Suprapubic skin (tissue), 4 donors: ENCODE data around the gene BNIP5.
"Not testable (repeated sequence)": the region's sequence is repeated elsewhere in the genome, so short reads cannot be mapped to it uniquely, and the experiment has no call there.

Experiments
- POLR2A ChIP-seq, 2 donors: fragments of 450-650 bp; IDR thresholded peaks; one replicate each; pipeline ENCODE4 v1.6.1; 2017; ENCODE audit warnings: antibody characterized with exemption in 2 of 2, mild to moderate bottlenecking in 2 of 2, moderate library complexity in 2 of 2
- POLR2AphosphoS5 ChIP-seq, 3 donors: sonication (generic); formaldehyde crosslinking; IDR thresholded peaks; one replicate each; pipeline ENCODE4 v1.6.1; 2017; ENCODE audit warnings: antibody characterized with exemption in 3 of 3
- TF ChIP-seq, protein P1 (sequence below), 2 donors: fragments of 200-600 bp in 1 of 2; fragments of 450-650 bp in 1 of 2; sonication (generic) in 1 of 2; IDR thresholded peaks; one replicate each; pipeline ENCODE4 v1.5.1; 2016 to 2019; ENCODE audit warnings: antibody characterized with exemption in 2 of 2, mild to moderate bottlenecking in 1 of 2, moderate library complexity in 1 of 2

GRCh38 chr6:36364061-36364635 lies 27.5 kb upstream of the BNIP5 start:
- not testable (repeated sequence) for TF ChIP-seq POLR2AphosphoS5, POLR2A (IDR thresholded peaks at IDR 0.05)
- TF ChIP-seq, protein P1, sequence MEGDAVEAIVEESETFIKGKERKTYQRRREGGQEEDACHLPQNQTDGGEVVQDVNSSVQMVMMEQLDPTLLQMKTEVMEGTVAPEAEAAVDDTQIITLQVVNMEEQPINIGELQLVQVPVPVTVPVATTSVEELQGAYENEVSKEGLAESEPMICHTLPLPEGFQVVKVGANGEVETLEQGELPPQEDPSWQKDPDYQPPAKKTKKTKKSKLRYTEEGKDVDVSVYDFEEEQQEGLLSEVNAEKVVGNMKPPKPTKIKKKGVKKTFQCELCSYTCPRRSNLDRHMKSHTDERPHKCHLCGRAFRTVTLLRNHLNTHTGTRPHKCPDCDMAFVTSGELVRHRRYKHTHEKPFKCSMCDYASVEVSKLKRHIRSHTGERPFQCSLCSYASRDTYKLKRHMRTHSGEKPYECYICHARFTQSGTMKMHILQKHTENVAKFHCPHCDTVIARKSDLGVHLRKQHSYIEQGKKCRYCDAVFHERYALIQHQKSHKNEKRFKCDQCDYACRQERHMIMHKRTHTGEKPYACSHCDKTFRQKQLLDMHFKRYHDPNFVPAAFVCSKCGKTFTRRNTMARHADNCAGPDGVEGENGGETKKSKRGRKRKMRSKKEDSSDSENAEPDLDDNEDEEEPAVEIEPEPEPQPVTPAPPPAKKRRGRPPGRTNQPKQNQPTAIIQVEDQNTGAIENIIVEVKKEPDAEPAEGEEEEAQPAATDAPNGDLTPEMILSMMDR (IDR thresholded peaks at IDR 0.05): not testable (repeated sequence)
